ENCODE results near the gene RREB1. TPM values are rescaled to one million over a fixed set of nuclear protein-coding genes. Genes with fewer than 3 reads are reported as not detected.

RREB1 gene
- total RNA-seq (2022; extraction: Qiagen RNA extraction; ENCODE audit: low read depth) = 8.0 to 9.5 TPM (median 8.5 TPM) in 5 replicates

GRCh38 chr6:7107578-7108195 is at the start of gene RREB1:
RREB1 (plus strand) TSS chr6:7107961; CDS start chr6:7181912, 73,951 bp downstream.

Other genes starting within 250 kb of the RREB1 start
- 71.5 to 84.7 TPM (median 78.0 TPM) in 5 replicates for gene SSR1, start 205.2 kb downstream of the RREB1 start, total RNA-seq (2022; extraction: Qiagen RNA extraction; ENCODE audit: low read depth)